NT2/D1 (cell line): ENCODE measurements around the gene ARID1B.

Experiments
- SUZ12 ChIP-seq: IDR thresholded peaks from 2 replicates; pipeline ENCODE4 v1.6.1; 2011; ENCODE audit not compliant: insufficient read length, insufficient read depth; ENCODE audit errors: extremely low read depth
- YY1 ChIP-seq: IDR thresholded peaks from 2 replicates; pipeline ENCODE4 v1.6.1; 2011; ENCODE audit not compliant: insufficient read length, insufficient read depth
- ZNF274 ChIP-seq: IDR thresholded peaks from 2 replicates; pipeline ENCODE4 v1.6.1; 2011; ENCODE audit warnings: mild to moderate bottlenecking, low read depth, low read length

GRCh38 chr6:157040191-157040590 lies 263.0 kb downstream of the ARID1B start:
- no peak for TF ChIP-seq YY1
- no peak for TF ChIP-seq ZNF274
- TF ChIP-seq SUZ12: no peak
